Fibroblast of skin of back (primary cell): ENCODE results near the gene KLC4. TPM values are rescaled to one million over a fixed set of nuclear protein-coding genes. Genes with fewer than 3 reads are reported as not detected.

Source experiments
- DNase-seq: peaks from one replicate; pipeline ENCODE4 v3.0.0-alpha.2; 2013
- polyA plus RNA-seq, 2 experiments: library from polyadenylated mRNA; unstranded; fragments of 120-200 nt; gene quantifications; one replicate each; pipeline ENCODE4 v1.2.1, GENCODE V29; 2013; ENCODE audit not compliant: insufficient read length in 2 of 2

Gene KLC4
- 16.5 TPM for polyA plus RNA-seq (2013, experiment 1 of 2; ENCODE audit: insufficient read length)
- polyA plus RNA-seq (2013, experiment 2 of 2; ENCODE audit: insufficient read length): 19.7 TPM

GRCh38 chr6:43059168-43060033, at the start of gene KLC4, which contains the start of gene MRPL2:
Gene KLC4, plus strand, starts transcription at chr6:43059631. Its CDS starts 1,705 bp downstream, at chr6:43061336.
Gene MRPL2, minus strand, starts transcription at chr6:43059434. Its CDS starts 53 bp downstream, at chr6:43059381.
- DNase-seq: peak; percentile 99

DNA sequence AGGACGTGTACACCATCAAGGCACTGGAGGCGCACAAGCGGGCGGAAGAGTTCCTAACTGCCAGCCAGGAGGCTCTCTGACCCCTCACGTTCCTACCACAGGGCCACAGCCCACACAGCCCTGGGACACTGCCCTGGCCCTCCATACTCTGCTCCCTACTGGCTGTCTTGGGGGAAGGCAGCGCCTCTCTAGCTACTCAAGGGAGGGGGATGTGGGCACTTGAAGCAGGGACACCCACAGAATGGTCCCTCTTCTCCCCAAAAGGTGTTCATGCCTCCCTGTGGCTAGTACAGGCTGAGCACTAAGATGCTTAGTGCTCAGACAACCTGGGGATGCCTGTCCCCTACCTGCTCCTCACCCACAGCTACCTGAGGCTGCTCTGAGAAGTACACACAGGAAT, 48.2 kb upstream of the KLC4 start:
- DNase-seq: no peak

DNA sequence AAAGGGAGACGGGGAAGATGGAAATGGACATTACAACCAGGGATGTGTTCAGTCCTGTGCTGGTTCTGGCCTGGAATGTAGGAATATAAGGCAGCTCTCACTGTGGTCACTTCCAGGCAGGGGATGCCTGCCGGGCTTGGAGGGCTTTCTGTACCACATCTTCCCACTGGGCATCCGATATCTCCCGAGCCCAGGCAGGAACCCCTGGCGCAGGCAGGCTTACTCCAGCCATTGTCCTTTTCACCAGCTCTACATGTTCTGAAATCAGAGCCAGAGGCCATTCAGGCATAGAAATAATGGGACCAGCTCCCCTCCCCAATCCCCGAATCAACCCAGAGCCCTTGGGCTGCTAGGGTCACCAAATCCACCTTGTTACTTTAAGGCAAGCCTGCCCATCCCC, 47.1 kb upstream of the KLC4 start:
- DNase-seq: no peak

GRCh38 chr6:43013097-43013842, 46.2 kb upstream of the KLC4 start:
- peak; percentile 17 for DNase-seq

GRCh38 chr6:43013843-43014433, 45.5 kb upstream of the KLC4 start, which contains the start of the genes KLHDC3 and MEA1:
Gene KLHDC3, plus strand, starts transcription at chr6:43014249. Its CDS starts 2,944 bp downstream, at chr6:43017193.
Gene MEA1, minus strand, starts transcription at chr6:43013946. Its CDS starts 133 bp downstream, at chr6:43013813.
- peak; percentile 100 for DNase-seq

- peak; percentile 53 for DNase-seq
Observed at GRCh38 chr6:43014434-43014909, 45.0 kb upstream of the KLC4 start.

DNA sequence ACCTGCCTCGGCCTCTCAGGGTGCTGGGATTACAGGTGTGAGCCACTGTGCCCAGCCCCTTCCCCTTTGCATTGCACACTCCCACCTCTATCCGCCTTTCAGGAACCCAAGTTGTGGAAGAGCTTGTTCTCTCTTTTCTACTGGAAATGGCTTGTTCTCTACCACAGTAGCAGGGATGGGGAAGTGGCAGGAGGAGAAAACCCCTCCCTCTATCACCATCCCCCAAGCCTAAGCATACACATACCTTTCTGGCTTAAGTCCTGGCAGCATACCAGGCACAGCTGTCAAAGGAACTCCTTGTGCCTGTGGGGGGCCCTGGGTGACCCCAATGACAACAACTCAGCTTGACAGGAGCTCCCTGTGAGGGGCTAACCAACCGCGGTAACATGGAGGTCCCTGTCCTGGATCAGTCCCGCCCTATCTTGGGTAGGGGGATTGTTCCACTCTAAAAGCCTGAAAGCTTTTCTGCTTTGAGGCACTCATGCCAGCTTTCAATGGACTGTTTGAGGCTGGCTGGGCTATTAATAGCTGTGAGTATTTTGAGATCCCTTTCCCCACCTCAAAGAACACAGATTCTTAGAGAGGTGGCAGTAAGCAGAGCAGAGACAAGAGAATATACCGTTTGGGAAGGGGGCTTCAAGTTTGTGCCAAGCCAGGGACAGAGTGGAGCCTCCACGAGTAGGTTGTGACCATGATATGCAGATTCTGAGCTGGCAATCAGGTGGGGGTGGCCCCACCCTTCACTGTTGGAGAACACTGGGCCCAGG, 43.1 kb upstream of the KLC4 start:
- DNase-seq: no peak

- no peak for DNase-seq
Observed at GRCh38 chr6:43016943-43017334, 42.5 kb upstream of the KLC4 start.

GRCh38 chr6:43019152-43019551, 40.3 kb upstream of the KLC4 start:
- no peak for DNase-seq

GRCh38 chr6:43020052-43020705, 39.3 kb upstream of the KLC4 start:
- no peak for DNase-seq

GRCh38 chr6:43020847-43021246, 38.6 kb upstream of the KLC4 start:
- DNase-seq: no peak

DNA sequence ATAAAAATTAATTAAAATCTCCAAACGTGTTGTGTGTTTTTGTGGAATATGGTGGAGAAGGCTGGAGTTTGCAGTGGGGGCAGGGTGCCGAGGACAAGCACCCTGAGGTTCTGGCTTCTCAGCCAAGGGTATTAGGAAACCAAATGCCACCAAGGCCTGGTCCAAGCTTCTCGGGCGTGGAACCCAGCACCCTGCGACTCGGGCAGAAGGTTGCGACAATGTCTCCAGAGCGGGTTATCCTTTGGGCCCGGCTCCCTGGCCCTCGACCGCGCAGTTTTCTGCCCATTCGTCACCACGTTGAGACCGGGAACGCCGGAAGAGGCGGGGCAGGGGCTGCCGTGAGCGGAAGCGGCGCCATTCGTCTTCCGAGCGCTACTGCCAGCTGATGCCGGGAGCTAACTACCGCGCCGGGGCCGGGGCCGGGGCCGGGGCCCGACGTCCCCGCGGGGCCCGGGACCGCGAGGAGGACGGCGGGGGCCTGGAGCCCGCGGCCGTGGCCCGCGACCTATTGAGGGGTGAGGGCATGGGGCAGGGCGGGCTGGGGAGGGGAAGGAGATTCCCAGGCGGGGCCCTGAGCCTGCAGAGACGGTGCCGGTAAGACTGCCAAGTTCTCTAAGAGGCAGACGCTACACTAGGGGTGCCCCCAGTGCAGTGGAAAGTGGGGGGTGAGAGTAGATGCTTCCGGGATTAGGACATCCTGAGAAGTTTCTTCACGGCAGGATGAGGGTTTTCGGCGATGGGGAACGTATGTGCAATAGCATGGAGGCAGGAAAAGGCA, 38.0 kb upstream of the KLC4 start, which contains the start of gene RRP36:
RRP36 (plus strand) TSS at position 354 of the 778 bp plus-strand sequence; CDS start at position 386, 32 bp downstream.
- DNase-seq: peak; percentile 77

- DNase-seq: no peak
Observed at GRCh38 chr6:43024436-43024835, 35.0 kb upstream of the KLC4 start.

DNA sequence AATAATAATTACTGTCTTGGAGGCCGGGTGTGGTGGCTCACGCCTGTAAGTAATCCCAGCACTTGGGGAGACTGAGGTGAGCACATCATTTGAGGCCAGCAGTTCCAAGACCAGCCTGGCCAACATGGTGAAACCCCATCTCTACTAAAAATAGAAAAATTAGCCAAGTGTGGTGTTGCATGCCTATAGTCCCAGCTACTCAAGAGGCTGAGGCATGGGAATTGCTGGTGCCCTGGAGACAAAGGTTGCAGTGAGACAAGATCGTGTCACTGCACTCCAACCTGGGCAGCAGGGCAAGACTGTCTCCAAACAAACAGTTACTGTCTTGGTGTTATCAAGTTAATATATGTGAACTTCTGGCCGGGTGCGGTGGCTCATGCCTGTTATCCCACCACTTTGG, 33.1 kb upstream of the KLC4 start:
- DNase-seq: no peak

GRCh38 chr6:43029120-43029519, 30.3 kb upstream of the KLC4 start:
- no peak for DNase-seq

DNA sequence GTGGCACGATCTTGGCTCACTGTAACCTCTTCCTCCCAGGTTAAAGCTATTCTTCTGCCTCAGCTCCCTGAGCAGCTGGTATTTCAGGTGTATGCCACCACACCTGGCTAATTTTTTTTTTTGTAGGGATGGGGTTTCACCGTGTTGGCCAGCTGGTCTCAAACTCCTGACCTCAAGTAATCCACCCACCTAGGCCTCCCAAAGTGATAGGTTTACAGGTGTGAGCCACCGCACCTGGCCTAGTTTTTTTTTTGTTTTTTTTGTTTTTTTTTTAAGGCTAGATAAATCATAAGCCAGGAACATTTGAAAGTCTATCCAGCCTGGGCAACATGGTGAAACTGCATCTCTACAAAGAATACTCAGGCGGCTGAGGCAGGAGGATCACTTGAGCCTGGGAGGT, 27.1 kb upstream of the KLC4 start:
- no peak for DNase-seq

- DNase-seq: no peak
Observed at GRCh38 chr6:43033496-43034189, 25.8 kb upstream of the KLC4 start.

- no peak for DNase-seq
Observed at GRCh38 chr6:43034190-43034525, 25.3 kb upstream of the KLC4 start.

DNA sequence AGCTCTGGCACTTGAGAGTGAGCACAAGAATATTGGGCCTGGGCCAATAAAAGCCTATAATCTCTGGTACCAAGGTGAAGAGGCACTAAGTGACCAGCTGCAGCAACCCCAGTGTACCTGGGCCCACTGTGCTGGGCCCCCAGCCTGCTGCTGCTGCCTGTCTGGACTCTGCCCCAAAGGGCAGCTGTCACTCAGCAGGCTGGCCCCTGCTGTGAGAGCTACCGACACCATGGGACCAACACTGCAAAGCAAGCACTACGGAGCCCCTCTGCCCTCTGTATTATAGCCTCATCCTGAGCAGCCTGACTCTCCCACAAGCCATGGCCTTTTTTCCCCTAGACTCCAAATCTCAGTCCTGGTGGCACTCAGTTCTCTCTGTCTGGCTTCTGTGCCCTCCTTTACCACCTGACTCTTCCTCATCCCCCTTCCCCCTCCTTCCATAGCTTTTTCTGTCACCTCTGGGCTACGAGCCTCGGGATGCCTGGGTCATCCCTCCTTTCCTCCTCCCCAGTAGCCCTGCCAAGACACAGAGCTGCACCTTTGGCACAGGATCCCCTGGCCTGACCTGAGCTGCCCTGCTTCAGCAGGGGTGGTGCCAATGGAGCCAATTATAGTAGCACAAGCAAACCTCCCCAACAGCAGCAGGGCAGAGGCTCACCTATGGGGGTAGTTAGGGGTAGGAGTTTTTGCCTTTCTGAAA, 23.8 kb upstream of the KLC4 start:
- no peak for DNase-seq
